GM21529 (cell line): Measurements from ENCODE around the gene R3HCC1L.
"Not testable (repeated sequence)": the region's sequence is repeated elsewhere in the genome, so short reads cannot be mapped to it uniquely, and the experiment has no call there.

Experiments used
- ATAC-seq: cut with Tn5 transposase; IDR thresholded peaks from one replicate; pipeline ENCODE4 v1.9.1; 2021; ENCODE audit not compliant: unreplicated experiment

Gene R3HCC1L

GRCh38 chr10:98170249-98171117 is 36.0 kb downstream of the R3HCC1L start:
- ATAC-seq, result peak; percentile 57

- no peak for ATAC-seq
Observed at GRCh38 chr10:98172073-98172472, 37.6 kb downstream of the R3HCC1L start.

DNA sequence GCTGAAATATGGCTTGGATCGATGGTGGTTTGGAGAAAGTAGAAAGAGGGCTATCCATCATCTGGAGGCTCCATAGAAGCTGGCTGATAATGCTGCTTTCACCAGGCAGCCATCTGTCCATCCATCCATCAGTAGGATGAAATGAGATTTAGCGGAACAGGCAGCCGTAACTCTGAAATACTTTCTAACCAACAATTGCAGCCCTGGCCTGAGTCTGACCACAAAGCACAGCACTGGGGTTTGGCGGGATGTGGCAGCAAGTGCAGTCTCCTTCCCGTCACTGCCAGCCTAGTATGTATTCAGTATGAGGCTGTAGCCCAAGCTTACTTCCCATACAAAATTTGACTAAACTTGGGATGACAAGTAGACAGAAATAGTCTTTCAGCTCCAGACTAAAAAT is 38.0 kb downstream of the R3HCC1L start:
- no peak for ATAC-seq

DNA sequence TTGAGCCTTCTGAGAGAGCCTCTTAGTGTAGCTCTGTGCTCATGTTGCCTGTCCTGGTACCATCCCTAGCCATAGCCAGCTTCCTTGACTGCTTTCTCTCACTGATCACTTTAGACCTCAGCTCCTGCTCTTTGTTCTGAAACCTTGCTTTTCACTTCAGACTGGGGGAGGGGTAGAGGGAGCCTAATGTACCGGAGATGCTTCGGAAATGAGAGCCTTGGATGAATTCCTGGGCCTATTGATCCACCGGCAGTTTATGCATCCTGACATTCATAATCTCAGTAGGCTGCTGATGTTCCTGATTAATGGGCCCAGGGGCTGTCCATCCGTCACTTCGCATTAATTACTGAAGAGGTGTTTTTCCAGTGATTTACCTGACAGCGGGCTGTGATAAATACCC is 38.8 kb downstream of the R3HCC1L start:
- ATAC-seq, result no peak

DNA sequence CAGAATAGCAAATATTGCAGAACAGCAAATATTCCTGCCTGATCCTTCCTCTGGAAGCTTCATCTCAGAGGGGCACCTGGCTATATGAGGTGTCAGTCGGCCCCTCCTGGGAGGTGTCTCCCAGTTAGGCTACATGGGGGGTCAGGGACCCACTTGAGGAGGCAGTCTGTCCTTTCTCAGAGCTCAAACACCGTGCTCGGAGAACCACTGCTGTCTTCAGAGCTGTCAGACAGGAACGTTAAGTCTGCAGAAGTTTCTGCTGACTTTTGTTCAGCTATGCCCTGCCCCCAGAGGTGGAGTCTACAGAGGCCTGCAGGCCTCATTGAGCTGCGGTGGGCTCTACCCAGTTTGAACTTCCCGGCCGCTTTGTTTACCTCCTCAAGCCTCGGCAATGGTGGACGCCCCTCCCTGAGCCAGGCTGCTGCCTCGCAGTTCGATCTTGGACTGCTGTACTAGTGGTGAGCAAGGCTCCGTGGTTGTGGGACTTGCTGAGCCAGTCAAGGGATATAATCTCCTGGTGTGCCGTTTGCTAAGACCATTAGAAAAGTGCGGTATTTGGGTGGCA is 48.0 kb downstream of the R3HCC1L start:
- ATAC-seq, result not testable (repeated sequence)

- no peak for ATAC-seq
Observed at GRCh38 chr10:98186681-98187080, 52.2 kb downstream of the R3HCC1L start.

GRCh38 chr10:98190773-98191172 is 56.3 kb downstream of the R3HCC1L start:
- not testable (repeated sequence) for ATAC-seq

DNA sequence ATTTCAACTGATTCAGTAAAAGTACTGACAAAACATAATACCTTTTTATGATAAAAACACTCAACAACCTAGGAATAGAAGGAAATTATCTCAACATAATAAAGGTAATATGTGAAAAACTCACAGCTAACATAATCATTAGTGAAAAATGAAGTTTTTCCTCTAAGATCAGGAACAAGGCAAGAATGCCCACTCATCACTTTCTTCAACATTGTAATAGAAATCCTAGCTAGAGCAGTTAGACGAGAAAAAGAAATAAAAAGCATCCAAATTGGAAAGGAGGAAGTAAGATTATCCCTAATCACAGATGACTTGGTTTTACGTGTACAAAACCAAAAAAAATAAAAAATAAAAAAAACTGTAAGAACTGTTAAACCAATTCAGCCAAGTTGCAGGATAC is 58.6 kb downstream of the R3HCC1L start:
- no peak for ATAC-seq

DNA sequence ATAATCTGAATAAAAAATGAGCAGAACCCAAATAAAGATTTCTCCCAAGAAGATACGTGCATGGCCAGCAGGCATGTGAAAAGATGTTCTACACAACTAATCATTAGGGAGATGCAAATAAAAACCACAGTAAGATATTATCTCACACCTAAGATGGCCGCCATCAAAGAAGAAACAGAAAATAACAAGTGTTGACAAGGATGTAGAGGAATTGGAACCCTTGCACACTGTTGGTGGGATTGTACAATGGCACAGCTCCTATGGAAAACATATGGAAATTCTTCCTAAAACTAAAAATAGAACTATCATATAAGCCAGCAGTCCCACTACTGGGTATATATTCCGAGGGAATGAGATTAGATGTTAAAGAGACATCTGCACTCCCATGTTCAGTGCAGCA is 60.2 kb downstream of the R3HCC1L start:
- no peak for ATAC-seq

DNA sequence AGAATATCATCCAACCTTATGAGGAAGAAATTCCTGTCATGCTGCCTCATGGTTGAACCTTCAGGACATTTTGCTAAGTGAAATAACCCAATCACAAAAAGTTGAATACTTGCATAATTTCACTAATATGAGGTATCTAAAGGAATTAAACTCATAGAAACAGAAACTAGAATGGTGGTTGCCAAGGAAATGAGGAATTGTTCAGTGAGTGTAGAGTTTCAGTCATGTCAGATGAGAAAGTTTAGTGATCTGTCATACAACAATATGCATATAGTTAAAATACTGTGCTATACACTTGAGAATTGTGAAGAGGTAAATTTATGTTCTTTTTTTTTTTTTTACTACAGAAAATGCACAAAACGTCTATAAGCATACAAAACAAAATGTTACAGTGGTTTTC is 60.7 kb downstream of the R3HCC1L start:
- ATAC-seq, result no peak

DNA sequence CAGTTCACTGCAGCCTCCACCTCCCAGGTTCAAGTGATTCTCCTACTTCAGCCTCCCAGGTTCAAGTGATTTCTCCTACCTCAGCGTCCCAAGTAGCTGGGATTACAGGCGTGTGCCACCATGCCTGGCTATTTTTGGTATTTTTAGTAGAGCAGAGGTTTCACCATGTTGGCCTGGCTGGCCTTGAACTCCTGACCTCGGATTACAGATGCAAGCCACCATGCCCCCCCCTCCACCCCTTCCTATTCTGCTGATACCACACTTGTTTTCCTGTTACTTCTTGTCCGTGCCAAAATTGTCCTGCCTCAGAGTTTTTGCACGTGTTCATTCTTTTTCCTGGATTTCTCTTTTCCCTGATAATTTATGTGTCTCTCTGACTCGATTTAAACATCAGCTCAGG is 62.5 kb downstream of the R3HCC1L start:
- ATAC-seq, result no peak

DNA sequence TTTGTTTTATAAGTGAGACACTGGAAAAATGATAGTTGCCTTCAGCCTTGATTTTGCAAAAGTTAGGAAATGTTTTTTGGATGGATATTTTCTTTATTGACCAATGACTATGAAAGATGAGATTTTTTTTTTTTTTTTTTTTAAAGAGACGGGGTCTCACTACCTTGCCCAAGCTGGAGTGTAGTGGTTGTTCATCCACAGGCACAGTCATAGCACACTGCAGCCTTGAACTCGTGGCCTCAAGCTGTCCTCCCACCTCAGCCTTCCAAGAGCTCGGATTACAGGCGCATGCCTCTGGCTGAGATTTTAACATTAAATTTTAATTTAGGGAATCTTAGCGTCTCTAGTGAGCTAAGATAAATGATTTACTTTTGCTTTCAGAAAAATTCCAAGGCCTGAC is 67.3 kb downstream of the R3HCC1L start:
- no peak for ATAC-seq

- ATAC-seq, result no peak
Observed at GRCh38 chr10:98202378-98202777, 67.9 kb downstream of the R3HCC1L start.

- no peak for ATAC-seq
Observed at GRCh38 chr10:98205351-98205750, 70.9 kb downstream of the R3HCC1L start.

DNA sequence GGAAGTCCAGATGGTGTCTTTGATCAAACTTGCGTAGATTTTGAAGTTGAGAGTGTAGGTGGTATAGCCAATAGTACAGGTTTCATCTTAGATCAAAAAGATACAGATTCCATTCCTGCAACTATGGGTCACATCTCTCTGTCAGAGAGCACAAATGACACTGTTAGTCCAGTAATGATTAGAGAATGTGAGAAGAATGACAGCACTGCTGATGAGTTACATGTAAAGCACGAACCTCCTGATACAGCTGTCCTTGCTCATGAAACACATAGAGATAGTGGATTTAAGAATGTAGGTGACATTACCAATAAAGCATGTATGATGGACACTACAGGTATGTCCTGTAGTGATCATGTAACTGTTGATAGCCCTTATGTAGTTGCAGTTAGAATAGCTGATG is 74.5 kb downstream of the R3HCC1L start:
- no peak for ATAC-seq

DNA sequence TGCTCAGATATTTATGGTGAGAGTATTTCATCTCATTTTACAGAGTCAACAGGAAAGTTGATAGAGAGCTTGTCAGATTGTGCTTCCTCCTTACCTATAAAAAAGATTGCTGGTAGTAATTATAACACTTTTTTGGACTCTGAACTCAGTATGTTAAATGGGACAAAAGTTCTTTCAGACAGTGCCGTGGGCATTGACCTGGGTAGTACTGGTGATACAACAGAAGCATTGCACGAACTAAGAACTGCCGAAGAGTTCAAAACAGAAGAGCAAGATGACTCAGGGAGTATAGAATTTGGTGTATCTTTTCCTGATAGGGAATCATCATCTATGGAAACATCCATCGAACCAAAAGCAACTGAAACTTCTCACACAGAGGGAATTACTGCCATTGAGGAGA is 75.0 kb downstream of the R3HCC1L start:
- no peak for ATAC-seq

DNA sequence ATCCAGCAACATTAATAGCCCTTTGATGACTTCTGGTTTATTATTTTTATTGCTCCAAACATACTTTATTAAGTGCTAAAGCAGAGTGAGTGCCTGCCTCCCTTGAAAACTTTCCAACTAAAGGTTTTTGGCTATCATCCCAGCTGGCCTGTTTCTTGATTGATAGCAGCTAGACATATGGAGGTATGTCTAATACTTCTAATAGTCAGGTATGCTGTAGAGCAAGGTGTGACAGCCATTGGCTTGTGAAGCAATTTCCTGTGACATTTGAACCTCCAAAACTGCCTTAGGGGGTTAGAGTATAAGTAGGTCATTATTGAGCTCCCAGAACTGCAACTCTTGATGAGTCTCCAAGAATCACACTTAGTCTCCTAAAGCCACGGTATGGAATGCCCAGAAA is 77.7 kb downstream of the R3HCC1L start:
- ATAC-seq, result no peak

- no peak for ATAC-seq
Observed at GRCh38 chr10:98213740-98214139, 79.3 kb downstream of the R3HCC1L start.

DNA sequence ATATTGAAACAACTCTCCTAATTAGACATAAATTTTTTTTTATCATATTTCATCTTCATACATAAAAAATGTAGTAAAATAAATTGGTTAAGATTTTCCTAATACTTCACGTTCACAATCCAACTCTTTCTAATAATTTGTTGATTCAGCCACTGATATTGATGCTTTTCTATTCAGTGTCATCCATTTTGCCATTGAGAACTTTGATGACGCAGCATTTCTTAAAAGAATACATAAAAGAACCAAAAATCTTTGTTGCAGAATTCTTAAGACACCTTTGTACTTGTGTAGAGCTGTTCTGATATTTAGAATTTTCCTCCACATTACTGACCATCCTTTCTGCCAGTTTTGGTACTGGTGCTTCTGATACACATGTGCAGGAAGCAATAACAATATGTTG is 80.9 kb downstream of the R3HCC1L start:
- no peak for ATAC-seq

DNA sequence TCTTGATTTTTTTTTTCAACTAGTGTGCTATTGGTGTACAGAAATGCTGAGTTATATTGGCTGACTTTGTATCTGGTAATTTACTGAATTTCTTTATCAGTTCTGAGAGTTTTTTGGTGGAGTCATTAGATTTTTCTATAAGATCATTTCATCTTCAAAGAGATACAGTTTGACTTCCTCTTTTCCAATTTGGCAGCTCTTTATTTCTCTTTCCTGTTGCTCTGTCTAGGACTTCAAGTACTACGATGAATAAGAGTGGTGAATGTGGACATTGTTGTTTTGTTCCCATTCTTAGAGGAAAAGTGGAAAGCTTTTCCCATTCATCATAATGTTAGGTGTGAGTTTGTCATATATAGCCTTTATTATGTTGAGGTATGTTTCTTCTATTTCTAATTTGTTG is 83.3 kb downstream of the R3HCC1L start:
- no peak for ATAC-seq

- no peak for ATAC-seq
Observed at GRCh38 chr10:98223874-98224273, 89.4 kb downstream of the R3HCC1L start.

DNA sequence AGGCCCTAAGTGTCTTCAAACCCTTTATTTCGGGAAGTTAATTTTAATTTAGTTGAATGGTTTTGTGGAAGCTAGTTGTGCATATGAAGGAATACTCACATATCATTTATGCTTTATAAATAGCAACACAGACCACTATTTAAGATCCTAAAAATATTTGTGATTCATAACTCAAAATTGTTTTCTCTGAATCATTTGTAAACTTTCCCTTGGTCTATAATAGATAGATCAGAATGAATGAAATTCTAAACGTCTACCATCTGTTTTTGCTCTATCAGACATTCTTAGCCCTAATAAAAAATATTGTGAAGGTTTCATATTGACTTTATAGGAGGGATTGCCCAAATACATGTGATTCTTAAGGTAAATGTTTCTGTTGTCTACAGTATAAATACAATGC is 90.1 kb downstream of the R3HCC1L start:
- no peak for ATAC-seq

GRCh38 chr10:98224996-98225395 is 90.5 kb downstream of the R3HCC1L start:
- no peak for ATAC-seq
